ENCODE data around the gene GNG4.

The GNG4 gene

GRCh38 chr1:235649368-235650163 lies at the start of gene GNG4:
GNG4 (minus strand) TSS chr1:235649784; CDS start chr1:235583838, 65,946 bp downstream.
- peak; percentile 39 for DNase-seq

- no peak for DNase-seq
Measured at GRCh38 chr1:235697508-235697907, 47.9 kb upstream of the GNG4 start.

DNA sequence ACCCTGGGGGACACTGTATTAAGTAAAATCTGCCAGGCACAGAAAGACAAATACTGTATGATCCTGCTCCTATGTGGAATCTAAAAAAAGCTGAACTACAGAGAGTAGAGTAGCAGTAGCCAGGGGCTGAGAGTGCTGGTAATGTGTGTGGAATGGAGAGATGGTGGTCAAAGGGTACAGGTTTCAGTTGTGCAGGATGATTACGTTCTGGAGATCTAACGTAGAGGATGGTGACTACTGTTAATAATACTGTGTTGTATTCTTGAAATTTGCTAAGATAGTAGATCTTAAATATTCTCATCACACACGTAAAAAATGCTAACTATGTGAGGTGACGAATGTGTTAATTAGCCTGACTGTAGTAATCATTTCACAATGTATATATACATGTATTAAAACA lies 39.8 kb upstream of the GNG4 start:
- DNase-seq = no peak

- no peak for DNase-seq
Measured at GRCh38 chr1:235688096-235688495, 38.5 kb upstream of the GNG4 start.

DNA sequence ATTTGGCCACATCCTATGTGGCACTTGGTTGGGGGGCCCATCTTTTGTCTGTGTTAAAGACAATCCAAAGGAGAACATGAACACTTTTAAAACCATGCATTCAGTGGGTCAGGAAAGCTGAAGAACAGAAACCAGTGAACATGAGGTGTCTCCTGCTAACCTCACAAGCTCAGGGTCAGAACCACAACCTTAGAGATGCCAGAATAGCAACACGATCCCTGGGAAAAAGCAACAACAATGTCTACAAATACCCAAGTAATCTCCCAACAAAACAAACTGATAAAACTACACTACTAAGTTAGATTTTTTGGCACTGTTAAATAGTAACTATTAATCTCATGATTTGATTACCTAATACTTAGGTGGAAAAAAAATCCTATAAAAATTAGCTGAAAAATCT lies 34.1 kb upstream of the GNG4 start:
- DNase-seq = no peak

DNA sequence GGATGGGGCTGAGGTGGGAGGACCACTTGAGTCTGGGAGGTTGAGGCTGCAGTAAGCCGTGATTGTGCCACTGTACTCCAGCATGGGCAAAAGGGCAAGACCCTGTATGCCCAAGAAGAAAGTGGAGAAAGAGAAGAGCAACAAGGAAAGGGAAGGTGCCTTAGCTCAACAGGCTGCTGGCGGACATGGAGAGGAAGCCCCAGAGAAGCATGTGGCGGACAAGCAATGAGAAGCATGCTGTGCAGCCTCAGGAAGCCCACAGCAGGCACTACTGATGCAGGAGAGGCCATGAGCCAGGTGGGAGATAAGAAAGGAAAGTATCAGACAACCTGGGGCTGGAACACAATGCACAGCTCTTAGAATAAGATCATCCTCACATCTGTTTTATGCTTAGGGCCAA lies 32.6 kb upstream of the GNG4 start:
- DNase-seq = no peak

DNA sequence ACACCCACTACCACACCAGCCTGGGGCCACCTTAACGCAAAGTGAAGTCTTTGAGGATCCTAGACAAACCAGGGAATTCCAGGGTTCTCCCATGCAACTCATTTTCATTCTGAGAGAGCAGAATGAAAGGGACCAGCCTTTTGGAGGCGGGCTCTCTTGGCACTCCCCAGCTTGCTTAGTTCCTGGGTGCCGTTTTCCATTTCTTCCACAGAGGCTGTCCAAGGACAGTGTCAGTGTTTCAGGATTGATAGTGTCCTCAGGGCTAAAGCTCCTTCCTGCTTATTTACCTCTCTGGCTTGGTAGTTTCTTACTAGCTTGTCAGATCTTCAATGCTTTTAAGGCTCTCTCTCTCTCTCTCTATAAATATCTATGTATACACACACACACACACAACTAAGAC lies 30.1 kb upstream of the GNG4 start:
- DNase-seq = no peak

DNA sequence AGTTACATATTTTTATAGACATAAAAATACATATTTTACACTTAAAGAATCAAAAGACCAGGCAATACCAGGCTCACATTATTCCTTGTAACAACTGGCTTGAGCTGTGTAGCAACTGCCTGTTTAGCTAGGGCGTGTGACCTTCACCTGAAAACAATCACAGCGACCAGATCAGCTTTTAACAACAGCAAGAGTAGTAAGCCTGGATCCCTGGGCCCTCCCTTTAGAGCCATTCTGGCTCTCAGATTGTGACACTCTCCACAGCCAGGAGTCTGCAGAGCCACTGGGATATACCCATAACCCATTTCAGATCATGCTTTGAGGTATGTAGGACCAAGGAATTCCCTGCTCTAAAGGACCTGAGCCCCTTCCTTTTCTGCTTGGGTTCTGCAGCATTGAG lies 29.4 kb upstream of the GNG4 start:
- no peak for DNase-seq

DNA sequence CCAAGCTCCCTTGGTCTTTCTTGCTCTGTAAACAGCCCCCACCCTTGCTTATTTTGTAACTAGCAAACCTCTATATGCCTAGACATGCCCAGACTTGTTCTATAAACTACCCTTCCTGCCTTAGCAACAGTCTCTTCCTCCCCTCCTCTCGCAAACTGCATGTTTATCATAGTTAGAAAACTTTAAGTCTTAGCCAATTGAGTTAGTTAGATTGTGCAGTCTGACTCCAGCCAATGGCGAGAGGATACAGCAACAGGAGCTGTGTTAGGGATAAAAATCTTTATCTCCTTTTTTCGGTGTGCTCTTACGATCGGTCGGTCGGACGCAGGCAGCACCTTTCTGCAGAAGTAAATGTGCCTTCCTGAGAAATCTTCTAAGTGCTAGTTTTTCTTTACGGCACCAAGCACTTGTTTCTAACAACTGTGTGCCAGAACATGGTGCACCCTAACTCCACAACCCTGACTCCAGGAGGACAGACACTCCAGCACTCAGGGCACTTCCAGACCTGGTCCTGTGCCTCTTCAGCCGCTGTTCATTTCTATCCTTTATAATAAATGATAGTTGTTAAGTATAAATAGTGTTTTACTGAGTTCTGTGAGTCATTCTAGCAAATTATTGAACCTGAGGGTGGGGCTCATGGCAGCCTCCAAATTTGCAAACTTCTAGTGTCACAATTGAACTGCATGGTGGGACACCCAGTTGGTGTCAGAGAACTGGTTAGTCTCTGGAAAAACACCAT lies 25.7 kb upstream of the GNG4 start:
- DNase-seq = no peak

DNA sequence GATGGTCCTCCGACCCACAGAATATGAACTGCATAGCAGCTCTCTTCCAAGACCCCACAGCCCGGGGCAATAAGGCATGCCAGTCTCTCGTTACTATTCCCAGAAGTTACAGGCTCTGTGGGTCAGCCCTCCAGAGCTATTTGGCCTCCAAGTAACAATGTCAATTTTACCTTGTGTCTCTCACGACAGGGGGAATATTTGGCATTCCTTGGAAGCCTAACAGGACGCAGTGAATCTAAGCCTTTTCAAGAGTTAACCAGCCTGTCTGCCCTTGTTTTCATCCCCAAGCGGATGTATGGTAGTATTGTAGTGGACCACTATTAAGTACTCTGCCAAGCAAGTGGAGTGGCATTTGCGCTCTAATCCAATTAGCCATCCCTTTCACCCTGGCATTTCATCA lies 24.4 kb upstream of the GNG4 start:
- no peak for DNase-seq

DNA sequence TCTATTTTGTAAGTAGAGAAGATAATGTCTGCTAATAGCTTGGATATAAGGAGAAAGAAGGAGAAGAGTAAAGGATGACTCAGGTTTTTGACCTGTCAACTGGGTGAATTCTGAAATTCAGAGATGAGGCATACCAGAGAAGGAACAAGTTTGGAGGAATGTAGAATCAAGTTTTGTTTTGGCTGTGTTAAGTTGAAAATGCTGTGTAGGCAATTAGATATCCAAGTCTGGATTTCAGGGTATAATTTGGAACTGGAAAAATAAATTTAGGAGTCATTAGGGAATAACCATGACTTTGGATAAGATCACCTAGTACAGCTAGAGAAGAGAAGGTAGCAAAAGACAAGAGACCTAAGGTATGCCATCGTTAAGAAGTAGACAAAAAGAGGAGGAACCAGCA lies 22.4 kb upstream of the GNG4 start:
- DNase-seq = no peak

GRCh38 chr1:235670157-235670776 lies 20.7 kb upstream of the GNG4 start:
- DNase-seq = no peak

- no peak for DNase-seq
Measured at GRCh38 chr1:235669277-235669676, 19.7 kb upstream of the GNG4 start.

- no peak for DNase-seq
Measured at GRCh38 chr1:235663628-235664027, 14.0 kb upstream of the GNG4 start.

DNA sequence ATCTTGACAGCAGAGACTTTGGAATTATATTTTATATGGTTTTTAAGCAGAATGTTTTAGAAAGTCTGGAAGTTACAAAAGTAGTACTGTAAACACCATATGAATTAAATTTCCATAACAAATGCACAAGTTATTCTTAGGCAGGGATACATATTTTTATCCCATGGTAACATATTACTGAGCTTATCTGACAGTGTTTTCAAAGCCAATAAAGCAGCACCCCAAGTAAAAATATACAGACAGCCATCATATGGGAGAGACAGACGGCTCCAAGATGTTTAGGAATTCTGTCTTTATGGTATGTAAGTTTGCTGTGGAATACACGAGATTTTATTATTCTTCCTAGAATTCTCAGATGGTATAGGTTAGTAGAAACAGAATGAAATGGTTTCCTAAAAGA lies 12.0 kb upstream of the GNG4 start:
- no peak for DNase-seq

- no peak for DNase-seq
Measured at GRCh38 chr1:235659186-235659771, 9.7 kb upstream of the GNG4 start.

GRCh38 chr1:235657747-235658526 lies 8.4 kb upstream of the GNG4 start:
- DNase-seq = no peak

DNA sequence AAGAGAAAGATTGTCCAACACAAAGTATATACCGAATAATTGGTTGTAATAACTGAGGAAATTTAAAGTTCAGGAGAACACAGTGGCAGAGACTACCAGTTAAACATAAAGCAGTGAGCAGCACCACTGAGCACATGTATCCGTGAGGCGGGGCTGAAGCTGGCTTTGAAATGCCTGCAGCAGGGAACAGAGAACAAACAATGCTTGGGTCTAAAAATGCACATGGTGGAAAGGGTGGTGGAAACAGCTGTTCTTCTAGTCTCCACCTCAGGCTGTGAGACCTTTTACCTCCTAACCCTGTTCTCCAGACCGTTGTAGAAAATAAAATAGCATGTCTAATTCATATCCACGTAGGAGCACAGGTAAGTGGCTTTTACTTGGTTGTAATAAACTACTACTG lies 7.7 kb upstream of the GNG4 start:
- no peak for DNase-seq

DNA sequence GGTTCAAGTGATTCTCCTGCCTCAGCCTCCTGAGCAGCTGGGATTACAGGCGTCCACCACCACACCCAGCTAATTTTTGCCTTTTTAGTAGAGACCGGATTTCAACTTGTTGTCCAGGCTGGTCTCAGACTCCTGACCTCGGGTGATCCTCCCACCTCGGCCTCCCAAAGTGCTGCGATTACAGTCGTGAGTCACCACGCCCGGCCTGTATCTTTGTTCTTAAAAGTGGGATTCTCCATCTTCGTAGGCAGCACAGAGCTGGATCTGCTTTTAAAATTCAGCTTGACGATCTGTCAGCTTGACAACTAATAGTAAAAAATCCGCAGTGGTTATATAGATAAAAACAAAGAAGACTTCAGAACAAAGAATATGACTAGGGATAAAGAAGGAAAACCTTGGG lies 2.8 kb upstream of the GNG4 start:
- DNase-seq = no peak

- no peak for DNase-seq
Measured at GRCh38 chr1:235651170-235651806, 1.7 kb upstream of the GNG4 start.

DNA sequence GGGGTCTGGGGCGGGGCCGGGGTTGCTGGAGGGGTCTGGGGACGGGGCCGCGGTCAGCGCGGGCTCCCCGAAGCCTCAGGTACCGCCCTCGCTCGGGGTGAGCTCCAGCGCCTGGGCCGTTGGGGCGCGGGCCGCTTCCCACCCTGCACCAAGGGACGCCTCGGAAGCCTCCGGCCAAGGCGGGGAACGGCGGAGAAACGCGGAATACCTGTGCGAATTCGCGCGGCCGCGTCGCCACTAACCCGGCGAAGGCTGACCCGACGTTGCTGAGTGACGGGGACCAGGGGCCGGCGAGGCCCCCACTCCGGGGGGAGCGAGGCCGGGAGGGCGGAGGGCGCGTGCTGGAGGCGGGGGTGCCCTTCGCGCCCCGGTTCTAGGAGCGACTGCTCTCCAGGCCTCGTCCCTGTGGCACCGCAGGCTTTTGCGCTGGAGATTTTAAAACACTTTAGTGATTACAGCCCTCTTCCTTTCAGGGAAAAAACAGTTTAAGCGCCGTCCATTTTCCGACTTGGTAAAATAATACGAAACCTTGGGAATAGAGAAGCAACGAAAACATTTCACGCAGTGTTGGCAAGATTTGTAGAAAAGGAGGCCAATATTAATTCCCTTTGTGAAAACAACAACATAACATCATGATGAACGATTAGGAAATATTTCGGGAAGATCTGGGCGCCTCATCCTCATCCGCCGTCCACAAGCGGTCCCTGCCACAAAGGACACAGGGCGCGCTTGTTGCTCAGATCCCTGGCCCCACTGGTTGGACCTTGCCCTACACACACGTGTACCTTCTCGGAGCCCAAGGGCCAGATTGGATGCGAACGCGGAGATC lies 971 bp upstream of the GNG4 start:
- DNase-seq = no peak
